Measurements from ENCODE around the gene SMPDL3A.

The SMPDL3A gene

GRCh38 chr6:122808121-122808885 is 19.2 kb downstream of the SMPDL3A start:
- no peak for DNase-seq

- no peak for DNase-seq
Measured at GRCh38 chr6:122809001-122809400, 19.9 kb downstream of the SMPDL3A start.

- no peak for DNase-seq
Measured at GRCh38 chr6:122809691-122810090, 20.6 kb downstream of the SMPDL3A start.

- DNase-seq, result no peak
Measured at GRCh38 chr6:122810189-122810588, 21.1 kb downstream of the SMPDL3A start.

GRCh38 chr6:122817358-122817757 is 28.3 kb downstream of the SMPDL3A start:
- no peak for DNase-seq

- DNase-seq, result no peak
Measured at GRCh38 chr6:122817766-122818165, 28.7 kb downstream of the SMPDL3A start.

GRCh38 chr6:122818866-122819265 is 29.8 kb downstream of the SMPDL3A start:
- no peak for DNase-seq

- no peak for DNase-seq
Measured at GRCh38 chr6:122821095-122821494, 32.0 kb downstream of the SMPDL3A start.

- DNase-seq, result no peak
Measured at GRCh38 chr6:122825163-122825562, 36.1 kb downstream of the SMPDL3A start.

- no peak for DNase-seq
Measured at GRCh38 chr6:122829456-122829855, 40.4 kb downstream of the SMPDL3A start.

GRCh38 chr6:122831511-122831910 is 42.5 kb downstream of the SMPDL3A start:
- DNase-seq, result no peak

- DNase-seq, result no peak
Measured at GRCh38 chr6:122832459-122832858, 43.4 kb downstream of the SMPDL3A start.

- DNase-seq, result no peak
Measured at GRCh38 chr6:122833021-122833491, 44.0 kb downstream of the SMPDL3A start.

- peak; percentile 5 for DNase-seq
Measured at GRCh38 chr6:122838060-122838780, 49.2 kb downstream of the SMPDL3A start.

- DNase-seq, result peak; percentile 58
Measured at GRCh38 chr6:122839472-122839871, 50.4 kb downstream of the SMPDL3A start.

GRCh38 chr6:122839906-122840305 is 50.8 kb downstream of the SMPDL3A start:
- DNase-seq, result no peak

GRCh38 chr6:122845464-122845863 is 56.4 kb downstream of the SMPDL3A start:
- DNase-seq, result no peak

- DNase-seq, result no peak
Measured at GRCh38 chr6:122845916-122846612, 57.0 kb downstream of the SMPDL3A start.

GRCh38 chr6:122853259-122853995 is 64.4 kb downstream of the SMPDL3A start:
- DNase-seq, result no peak

Data from NCI-H1694 (cell line).